Hippocampal formation (tissue), 2 donors: ENCODE measurements around the gene NSDHL.
"Not testable (repeated sequence)": the region's sequence is repeated elsewhere in the genome, so short reads cannot be mapped to it uniquely, and the experiment has no call there.

Experiments used
- DNase-seq, 2 donors: peaks; one replicate each; lab custom pipeline; 2025; lab: John Stamatoyannopoulos, UW

NSDHL gene

GRCh38 chrX:152830312-152831305 is at the start of gene NSDHL, which contains the start of gene CETN2:
NSDHL (plus strand) TSS chrX:152831063; CDS start chrX:152846325, 15,262 bp downstream.
CETN2 (minus strand) TSS chrX:152830757; CDS start chrX:152830710, 47 bp downstream.
- peak; percentile 91 to 94 for DNase-seq

GRCh38 chrX:152787062-152787461 is 43.8 kb upstream of the NSDHL start:
- not testable (repeated sequence) for DNase-seq

- no peak for DNase-seq
Measured at GRCh38 chrX:152798945-152799344, 31.9 kb upstream of the NSDHL start.

- no peak for DNase-seq
Measured at GRCh38 chrX:152806035-152806434, 24.8 kb upstream of the NSDHL start.

- DNase-seq: no peak
Measured at GRCh38 chrX:152810403-152810802, 20.5 kb upstream of the NSDHL start.

GRCh38 chrX:152813206-152813605 is 17.7 kb upstream of the NSDHL start:
- DNase-seq: no peak

GRCh38 chrX:152814048-152814447 is 16.8 kb upstream of the NSDHL start:
- DNase-seq: no peak

- peak; percentile 16 to 22 for DNase-seq
Measured at GRCh38 chrX:152817078-152817764, 13.6 kb upstream of the NSDHL start.

GRCh38 chrX:152818356-152818755 is 12.5 kb upstream of the NSDHL start:
- DNase-seq: no peak

- DNase-seq: no peak
Measured at GRCh38 chrX:152819266-152819665, 11.6 kb upstream of the NSDHL start.

GRCh38 chrX:152819732-152820131 is 11.1 kb upstream of the NSDHL start:
- DNase-seq: no peak

GRCh38 chrX:152821145-152821765 is 9.6 kb upstream of the NSDHL start:
- no peak for DNase-seq

GRCh38 chrX:152822383-152823086 is 8.3 kb upstream of the NSDHL start:
- DNase-seq: no peak

- no peak for DNase-seq
Measured at GRCh38 chrX:152823657-152824056, 7.2 kb upstream of the NSDHL start.

GRCh38 chrX:152824841-152825374 is 6.0 kb upstream of the NSDHL start:
- DNase-seq: no peak

GRCh38 chrX:152831391-152831790 is 528 bp downstream of the NSDHL start:
- DNase-seq: no peak

GRCh38 chrX:152832520-152832919 is 1.7 kb downstream of the NSDHL start:
- no peak for DNase-seq

GRCh38 chrX:152833378-152833777 is 2.5 kb downstream of the NSDHL start:
- no peak for DNase-seq

- DNase-seq: not testable (repeated sequence)
Measured at GRCh38 chrX:152835470-152835869, 4.6 kb downstream of the NSDHL start.

- DNase-seq: no peak
Measured at GRCh38 chrX:152842772-152843338, 12.0 kb downstream of the NSDHL start.

- no peak for DNase-seq
Measured at GRCh38 chrX:152843852-152844251, 13.0 kb downstream of the NSDHL start.
